ENCODE measurements around the gene SENP2. TPM values are rescaled to one million over a fixed set of nuclear protein-coding genes. Genes with fewer than 3 reads are reported as not detected.
A peak's percentile ranks its signal among the peaks of the same experiment; 100 is the strongest.

Gene SENP2
- total and polyA plus RNA-seq, 9 of the 15 experiments (the other 6 are each of a cell fraction or from before 2014, with no cell fraction given), result 11.8 to 67.1 (median 41.1) TPM

GRCh38 chr3:185659942-185660921 is 74.1 kb downstream of the SENP2 start (continued):
- TF ChIP-seq ZNF407 (IDR thresholded peaks at IDR 0.05; ENCODE audit: low read depth) (no peak), ARID2 (IDR thresholded peaks at IDR 0.05) (peak; percentile 69; the same call in 1 of the 2 replicates), BRF1 (IDR thresholded peaks at IDR 0.05; ENCODE audit: borderline replicate concordance, extremely low read depth, insufficient read length) (no peak), HNRNPK (IDR thresholded peaks at IDR 0.05; ENCODE audit: low read depth, low read length, poor library complexity, severe bottlenecking) (no peak), TGIF2 (CRISPR knock-in tag; IDR thresholded peaks at IDR 0.05) (no peak), DNMT1 (IDR thresholded peaks at IDR 0.05) (no peak), SAFB2 (IDR thresholded peaks at IDR 0.05; ENCODE audit: borderline replicate concordance, low read depth, low read length, severe bottlenecking) (no peak), TFAP4 (CRISPR knock-in tag; IDR thresholded peaks at IDR 0.05; ENCODE audit: borderline replicate concordance) (0 out of 2 replicates have a peak, but pooled peaks have one; percentile 21), PTRF (tag; IDR thresholded peaks at IDR 0.05) (no peak), FOXK1 (CRISPR knock-in tag; IDR thresholded peaks at IDR 0.05; ENCODE audit: borderline replicate concordance) (no peak), ZNF197 (CRISPR knock-in tag; IDR thresholded peaks at IDR 0.05; ENCODE audit: low read depth) (no peak), ZNF696 (CRISPR knock-in tag; conservative IDR thresholded peaks at IDR 0.05) (no peak), ZFP36 (IDR thresholded peaks at IDR 0.05; ENCODE audit: low read depth, low read length, partially characterized antibody) (no peak), FOXM1 (IDR thresholded peaks at IDR 0.05; ENCODE audit: low read depth) (no peak), FOXM1 (CRISPR knock-in tag; IDR thresholded peaks at IDR 0.05; ENCODE audit: low read depth) (no peak), SMARCA5 (IDR thresholded peaks at IDR 0.05) (no peak), MAFK (IDR thresholded peaks at IDR 0.05; ENCODE audit: low read length) (peak; percentile 93), BCOR (IDR thresholded peaks at IDR 0.05) (no peak), ZNF79 (CRISPR knock-in tag; IDR thresholded peaks at IDR 0.05; ENCODE audit: low read depth) (no peak), ATF7 (IDR thresholded peaks at IDR 0.05) (no peak; the same call in 1 of the 2 replicates)
